ENCODE results near the gene PPP2R2C.
A peak's percentile ranks its signal among the peaks of the same experiment; 100 is the strongest.

The PPP2R2C gene

DNA sequence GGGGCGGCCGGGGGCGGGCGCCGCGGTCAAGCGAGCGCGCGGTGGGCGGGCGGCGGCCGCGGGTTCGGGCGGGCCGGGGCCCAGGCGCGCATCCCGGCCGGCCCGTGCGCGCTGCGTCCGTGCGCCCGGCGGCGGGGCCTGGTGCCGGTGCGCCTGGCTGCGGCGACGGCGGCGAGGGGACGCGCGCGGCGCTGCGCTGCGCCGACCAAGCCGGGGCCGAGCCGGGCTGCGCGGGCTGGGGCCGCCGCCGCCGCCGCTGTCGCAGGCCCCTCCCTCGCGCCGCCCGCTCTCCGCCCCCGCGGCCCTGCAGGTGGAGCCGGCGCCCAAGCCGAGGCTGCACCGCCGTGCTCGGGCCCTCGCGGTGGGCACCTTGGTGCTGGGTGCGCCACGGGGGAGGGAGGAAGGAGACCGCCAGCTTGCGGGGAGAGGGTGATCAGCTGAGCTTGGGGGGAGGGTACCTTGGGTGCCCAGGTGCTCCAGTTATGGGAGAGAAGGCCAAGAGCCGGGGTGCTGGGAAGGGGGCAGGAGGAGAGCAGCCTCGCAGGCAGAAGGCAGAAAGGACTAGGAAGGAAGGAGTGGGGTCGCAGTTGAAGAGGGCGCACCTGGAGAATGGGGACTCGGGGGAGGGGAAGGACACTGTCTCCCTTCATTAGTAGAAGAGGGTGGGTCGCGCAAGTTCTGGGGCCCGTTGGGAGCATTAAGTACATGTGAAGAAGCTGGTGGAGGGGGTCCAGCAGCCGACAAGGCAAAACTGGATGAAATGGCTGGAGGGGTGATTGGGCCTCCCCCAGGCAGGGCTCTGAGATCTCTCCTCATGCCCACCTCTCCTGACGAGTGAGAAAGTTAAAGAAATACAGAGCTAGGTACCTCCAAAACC lies at the start of gene PPP2R2C:
Gene PPP2R2C (minus strand): TSS at position 228 of the 877 bp plus-strand sequence. CDS start 385 bp downstream, outside the sequence.
- peak; percentile 16 for DNase-seq

- no peak for DNase-seq
Measured at GRCh38 chr4:6520978-6521377, 48.6 kb upstream of the PPP2R2C start.

- no peak for DNase-seq
Measured at GRCh38 chr4:6520051-6520636, 47.7 kb upstream of the PPP2R2C start.

DNA sequence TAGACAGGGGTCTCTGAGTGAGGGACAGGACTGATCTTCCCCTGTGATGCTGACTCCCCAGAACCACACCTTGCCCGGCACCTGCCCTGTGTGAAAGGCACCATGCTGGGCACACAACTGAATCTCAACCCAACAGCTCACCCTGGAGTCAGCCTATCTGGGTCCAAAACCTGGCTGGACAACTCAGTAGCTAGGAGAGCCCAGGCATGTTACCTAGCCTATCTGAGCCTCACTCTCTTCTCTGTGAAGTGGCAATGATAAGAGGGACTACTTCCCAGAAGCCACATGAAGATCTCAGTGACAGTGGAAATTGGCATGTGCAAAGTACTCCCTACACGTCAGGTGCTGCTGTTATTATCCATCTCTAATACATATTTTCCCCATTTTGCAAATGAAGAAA lies 44.8 kb upstream of the PPP2R2C start:
- DNase-seq: no peak

- DNase-seq: no peak
Measured at GRCh38 chr4:6516762-6517161, 44.3 kb upstream of the PPP2R2C start.

- DNase-seq: no peak
Measured at GRCh38 chr4:6516281-6516680, 43.9 kb upstream of the PPP2R2C start.

- no peak for DNase-seq
Measured at GRCh38 chr4:6513678-6514077, 41.3 kb upstream of the PPP2R2C start.

- DNase-seq: no peak
Measured at GRCh38 chr4:6509587-6509986, 37.2 kb upstream of the PPP2R2C start.

DNA sequence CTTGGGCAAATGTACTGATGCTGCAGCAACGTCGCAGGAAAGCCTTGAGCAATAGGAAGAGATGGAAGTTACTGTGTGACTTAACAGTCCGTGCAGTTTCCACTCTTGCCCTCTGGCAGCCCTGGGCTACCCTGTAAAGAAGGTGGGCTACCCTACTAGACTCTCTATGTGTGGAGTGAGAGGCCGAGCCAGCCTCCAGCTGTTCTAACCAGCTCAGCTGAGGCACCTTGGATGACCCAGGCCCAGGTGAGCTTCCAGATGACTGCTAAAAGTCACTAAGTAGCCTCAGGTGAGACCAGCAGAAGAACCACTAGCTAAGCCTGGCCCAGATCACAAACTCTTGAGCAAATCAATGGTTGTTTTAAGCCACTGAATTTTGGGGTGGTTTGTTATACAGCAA lies 34.9 kb upstream of the PPP2R2C start:
- no peak for DNase-seq

DNA sequence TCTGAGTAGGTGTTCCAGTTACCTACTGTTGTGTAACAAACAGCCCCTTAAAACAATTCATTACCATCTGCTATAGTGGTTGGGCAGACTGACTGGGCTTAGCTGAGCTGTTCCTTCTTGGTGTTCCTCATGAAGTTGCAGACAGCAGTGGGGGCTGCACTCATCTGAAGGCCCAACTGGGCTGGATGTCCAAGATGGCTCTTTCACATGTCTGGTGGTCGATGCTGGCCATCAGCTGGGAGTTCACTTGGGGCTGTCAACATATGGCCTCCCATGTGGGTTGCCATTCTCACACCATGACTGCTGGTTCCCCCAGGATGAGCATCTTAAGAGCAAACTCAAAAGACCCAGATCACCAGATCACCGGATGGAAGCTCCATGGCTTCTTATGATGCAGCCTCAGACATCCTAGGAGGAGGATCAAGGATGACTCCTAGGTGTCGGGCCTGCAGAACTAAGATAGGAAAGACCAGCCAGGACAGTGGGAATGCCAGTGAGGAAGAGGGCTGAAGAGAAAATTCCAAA lies 34.3 kb upstream of the PPP2R2C start:
- DNase-seq: no peak

GRCh38 chr4:6504900-6505496 lies 32.6 kb upstream of the PPP2R2C start:
- peak; percentile 44 for DNase-seq

DNA sequence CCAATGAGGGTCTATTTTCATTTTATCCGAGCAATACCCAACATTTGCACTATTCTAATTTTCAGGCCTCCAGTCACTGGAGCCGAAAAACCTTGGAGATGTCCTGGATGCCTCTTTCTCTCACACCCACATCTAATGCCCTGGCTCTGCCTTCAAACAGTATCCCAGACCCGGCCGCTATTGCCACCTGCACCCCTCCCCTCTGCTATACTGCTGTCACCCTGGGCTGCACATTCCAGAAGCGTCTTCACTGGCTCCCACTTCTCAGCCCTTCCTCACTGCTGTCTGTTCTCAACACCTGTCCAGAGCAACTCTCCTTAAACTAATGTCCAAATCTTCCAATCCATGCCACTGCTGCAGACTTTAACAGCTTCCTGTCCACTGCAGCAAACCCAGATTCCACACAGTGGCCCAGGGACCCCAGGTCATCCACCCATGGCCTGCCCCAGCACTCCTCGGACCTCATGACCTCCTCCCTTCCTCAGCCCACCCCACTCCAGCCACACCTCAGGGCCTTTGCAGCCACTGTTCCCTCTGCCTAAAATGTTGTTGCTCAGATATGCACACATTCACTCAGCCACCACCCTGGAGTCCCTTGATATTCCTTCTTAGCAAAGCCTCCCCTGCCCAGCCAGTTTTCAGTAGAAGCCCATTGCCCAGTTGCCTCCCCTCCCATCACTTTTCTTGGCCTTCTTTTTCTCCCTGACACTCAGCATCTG lies 30.5 kb upstream of the PPP2R2C start:
- DNase-seq: no peak

DNA sequence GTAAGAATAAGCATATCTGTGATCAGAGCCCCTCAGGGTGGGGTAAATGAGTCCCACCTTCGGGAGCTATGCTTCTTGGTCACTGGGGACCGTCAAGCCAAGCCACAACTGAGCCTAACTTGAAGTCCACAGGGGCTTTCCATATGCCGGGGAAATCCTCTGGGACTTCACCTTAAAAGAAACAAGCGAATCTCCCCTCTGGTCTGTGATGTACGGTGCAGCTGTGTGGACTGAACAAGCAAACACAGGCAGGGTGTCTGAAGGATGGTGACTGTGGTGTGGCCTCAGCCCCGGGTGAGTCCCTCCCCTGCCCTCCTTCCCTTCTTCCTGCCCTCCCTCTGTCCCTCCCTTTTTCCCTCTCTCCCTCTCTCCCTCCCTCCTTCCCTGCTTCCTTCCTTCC lies 29.7 kb upstream of the PPP2R2C start:
- DNase-seq: no peak

DNA sequence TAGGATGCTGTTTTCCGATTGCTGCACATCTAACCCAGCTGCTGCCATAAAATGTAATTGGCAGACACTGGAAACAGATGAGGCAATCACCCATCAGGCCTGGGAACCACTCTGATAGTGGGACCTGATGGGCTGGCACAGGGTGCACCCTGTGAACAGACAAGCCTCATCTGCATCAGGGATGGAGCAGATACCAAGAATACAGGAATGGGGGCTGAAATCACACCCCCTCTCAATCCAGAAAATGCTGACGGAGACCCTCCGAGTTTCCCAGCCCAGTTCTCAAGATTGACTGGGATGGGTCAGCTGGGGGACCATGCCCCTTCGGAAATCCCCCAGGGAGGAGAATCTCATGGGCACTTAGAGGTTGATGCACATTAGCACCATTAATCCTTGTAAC lies 28.8 kb upstream of the PPP2R2C start:
- no peak for DNase-seq

DNA sequence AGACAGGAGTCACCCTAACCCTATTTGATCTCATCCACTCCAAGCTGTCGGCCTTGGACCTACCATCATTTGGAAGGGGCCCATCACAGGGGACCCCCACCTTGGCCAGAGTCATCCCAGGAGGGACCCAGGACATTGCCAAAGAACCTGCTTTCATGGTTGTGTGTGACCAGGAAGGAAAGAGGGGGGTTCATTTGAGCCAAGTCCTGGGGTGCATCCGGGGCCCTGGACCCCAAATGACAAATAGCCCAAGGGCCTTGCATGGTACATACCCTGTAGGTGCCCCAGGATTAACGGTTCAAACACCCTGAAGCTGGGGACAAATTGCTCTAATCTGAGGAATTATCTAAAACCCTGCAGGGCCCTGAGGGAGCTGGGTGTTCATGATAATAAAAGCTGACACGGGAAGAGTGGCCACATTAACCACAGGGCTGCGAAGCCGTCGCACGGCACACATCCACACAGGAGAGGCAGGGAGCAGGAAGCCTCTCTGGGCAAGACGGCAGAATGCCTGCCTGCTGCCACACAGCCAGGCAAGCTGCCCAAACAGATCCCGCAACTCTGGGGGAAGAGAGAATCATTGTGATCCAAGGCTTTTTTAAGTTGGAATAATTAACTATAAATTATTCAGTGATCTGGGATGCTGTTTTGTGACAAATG lies 28.2 kb upstream of the PPP2R2C start:
- peak; percentile 92 for DNase-seq

- no peak for DNase-seq
Measured at GRCh38 chr4:6499238-6499600, 26.8 kb upstream of the PPP2R2C start.

DNA sequence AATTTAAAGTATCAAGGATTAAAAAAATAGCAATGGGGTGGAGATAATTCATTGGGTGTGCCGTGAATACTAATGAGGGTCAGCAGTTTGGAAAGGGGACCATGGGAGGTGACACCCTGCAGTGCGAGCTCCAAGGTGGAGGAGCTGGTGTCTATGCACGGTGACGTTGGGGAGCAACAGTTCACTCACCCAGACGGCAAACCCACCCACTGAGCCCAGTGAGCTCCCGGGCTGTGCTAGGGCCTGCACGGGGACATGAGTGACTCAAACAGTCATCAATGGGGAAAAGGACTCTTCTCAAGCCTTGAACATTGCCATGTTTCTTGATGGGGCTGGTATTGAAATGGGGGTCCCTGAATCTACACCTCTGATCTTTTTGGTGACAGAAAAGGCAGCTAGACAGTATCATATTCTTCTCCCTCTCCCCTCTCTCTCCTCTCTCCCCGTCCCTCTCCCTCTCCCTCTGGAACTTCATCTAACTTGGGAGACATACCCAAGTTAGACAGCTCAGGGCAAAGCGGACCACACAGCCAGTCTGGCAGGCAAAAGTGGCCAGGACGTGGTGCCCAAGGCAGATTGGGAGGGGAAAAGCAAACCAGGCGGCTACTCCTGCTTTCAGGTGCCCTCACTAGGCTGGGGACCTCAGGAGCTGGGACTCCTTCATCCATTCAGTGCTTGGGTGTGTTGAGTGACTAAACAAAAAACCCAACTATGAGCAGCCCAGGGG lies 26.3 kb upstream of the PPP2R2C start:
- DNase-seq: no peak

DNA sequence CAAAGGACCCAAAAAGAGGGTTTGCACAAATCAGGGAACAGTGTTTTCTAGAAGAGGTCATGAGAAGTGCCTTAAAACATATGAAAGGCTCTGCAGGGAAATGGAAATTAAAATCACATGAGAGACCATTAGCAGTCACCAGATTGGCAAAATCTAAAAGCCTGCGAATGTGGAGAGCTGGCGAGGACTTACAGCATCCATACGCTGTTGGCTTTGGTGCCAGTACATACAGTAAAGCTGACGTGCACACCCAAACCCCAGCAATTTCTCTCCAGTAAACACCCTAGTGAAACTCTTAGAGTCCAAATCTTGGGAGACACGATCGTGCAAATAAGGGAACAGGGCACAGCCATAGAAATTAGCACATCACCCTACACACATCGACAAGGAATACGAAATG lies 25.4 kb upstream of the PPP2R2C start:
- DNase-seq: no peak

DNA sequence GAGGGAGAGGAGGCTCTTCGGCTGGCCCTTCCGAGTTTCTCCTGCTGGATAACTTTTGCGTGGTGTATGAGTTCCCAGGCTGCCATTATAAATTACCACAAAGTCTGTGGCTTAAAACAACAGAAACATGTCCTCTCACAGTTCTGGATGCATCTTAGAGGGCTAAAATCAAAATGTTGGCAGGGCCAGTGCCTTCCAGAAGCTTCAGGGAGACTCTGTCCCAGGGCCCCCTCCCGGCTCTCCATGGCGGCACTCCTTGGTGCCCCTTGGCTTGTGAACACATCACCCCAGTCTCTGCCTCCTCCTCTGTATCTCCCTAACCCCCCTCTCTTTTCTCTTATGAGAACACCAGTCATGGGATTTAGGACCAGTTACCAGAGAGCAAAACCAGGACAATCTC lies 23.3 kb upstream of the PPP2R2C start:
- no peak for DNase-seq

GRCh38 chr4:6495296-6495590 lies 22.8 kb upstream of the PPP2R2C start:
- DNase-seq: no peak

DNA sequence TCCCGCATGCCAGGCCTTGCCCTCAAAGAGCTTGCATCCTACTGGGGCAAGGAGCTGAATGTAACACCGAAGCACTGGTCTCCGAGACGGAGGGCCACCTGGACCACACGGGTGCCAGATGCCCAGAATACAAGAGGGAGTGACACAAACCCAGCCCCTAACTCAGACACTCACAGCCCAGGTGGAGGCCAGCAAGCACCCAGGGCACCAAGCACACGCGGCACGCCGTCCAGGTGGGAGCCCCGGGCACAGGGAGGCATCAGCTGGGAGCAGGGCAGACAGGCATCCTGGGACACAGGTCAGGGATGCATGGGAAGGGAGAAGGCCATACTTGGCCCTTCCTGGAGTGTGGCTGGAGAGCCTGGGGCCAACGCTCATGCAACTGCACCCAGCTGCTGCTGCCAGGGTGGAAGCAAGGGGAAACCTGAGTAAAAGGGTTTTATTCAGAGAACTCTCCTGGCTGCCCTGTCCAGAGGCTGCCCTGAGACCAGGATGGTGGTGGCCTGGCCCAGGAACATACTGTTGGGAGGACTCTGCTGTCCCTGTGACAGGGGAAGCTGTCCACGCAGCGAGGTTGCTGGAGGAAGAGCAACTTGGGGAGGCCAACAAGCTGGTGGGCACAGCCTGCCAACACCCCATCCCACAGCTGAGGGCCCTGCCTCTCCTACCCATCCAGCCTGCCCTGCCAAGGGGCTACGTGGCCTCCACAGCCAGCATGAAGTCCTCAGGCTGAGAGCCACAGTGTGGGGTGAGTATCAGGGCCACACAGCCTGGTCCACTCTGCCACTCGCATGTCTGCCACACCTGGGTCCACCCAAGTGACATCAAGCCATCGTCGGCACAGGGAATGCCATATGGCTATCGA lies 22.2 kb upstream of the PPP2R2C start:
- DNase-seq: no peak

Data from hematopoietic multipotent progenitor cell treated with erythropoietin and hydrocortisone succinate and interleukin-3 and kit ligand, for 4 days (in vitro differentiated cells).